SKM-1 (cell line): ENCODE data around the gene GPR18.
"Not testable (repeated sequence)": the region's sequence is repeated elsewhere in the genome, so short reads cannot be mapped to it uniquely, and the experiment has no call there.

ENCODE experiments used
- DNase-seq: peaks from one replicate; lab custom pipeline; 2025; ENCODE audit not compliant: unreplicated experiment; lab: John Stamatoyannopoulos, UW

Gene GPR18

GRCh38 chr13:99211421-99212035 lies 46.7 kb downstream of the GPR18 start:
- DNase-seq, result no peak

- DNase-seq, result not testable (repeated sequence)
Observed at GRCh38 chr13:99210627-99211026, 47.6 kb downstream of the GPR18 start.

GRCh38 chr13:99208845-99209527 lies 49.2 kb downstream of the GPR18 start:
- DNase-seq, result no peak

- no peak for DNase-seq
Observed at GRCh38 chr13:99208185-99208584, 50.0 kb downstream of the GPR18 start.

DNA sequence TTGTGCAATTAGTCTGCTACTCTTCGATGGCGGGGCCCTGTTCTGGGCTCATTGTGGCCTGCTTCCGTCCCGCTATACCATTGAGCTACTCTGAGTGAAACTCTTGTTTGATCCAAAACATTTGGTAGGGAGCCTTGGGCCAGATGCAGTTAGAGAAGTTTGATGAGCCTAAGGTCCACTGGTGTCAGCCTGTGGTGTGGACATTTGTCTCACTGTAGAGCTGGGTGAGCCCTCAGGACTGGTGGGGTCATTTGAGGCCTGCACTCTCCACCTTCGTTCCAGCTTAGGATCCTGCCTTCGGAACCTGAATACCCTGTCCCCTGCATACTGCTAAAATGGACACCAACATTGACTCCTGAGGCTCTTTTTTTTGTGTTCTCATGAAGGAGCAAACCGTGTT lies 50.7 kb downstream of the GPR18 start:
- DNase-seq, result no peak

DNA sequence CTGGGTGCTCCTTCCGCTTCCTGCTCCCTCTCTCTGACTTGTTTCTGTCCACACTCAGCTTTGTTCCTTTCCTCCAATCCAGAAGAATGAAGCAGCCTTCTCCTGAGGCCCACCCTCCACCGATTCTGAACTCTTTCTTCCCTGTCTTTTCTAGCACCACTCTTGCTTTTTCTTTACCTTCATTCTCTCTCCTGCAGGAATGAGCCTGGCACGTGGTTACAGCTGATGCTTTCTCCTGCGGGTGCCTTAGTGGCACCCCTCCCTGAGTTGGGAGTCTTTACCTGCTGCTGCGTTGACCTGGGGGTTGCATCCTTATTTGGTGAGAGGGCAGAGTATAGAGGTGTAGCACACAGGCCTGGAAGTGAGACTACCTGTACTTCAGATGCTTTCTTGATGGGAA lies 51.3 kb downstream of the GPR18 start:
- DNase-seq, result no peak

GRCh38 chr13:99206226-99206625 lies 52.0 kb downstream of the GPR18 start:
- no peak for DNase-seq

- DNase-seq, result no peak
Observed at GRCh38 chr13:99205621-99206220, 52.5 kb downstream of the GPR18 start.
